Activated T-helper 1 cell treated with anti-CD3 and anti-CD28 coated beads, Interleukin-2, amount 50 U/mL, for 16 hours (primary cell): ENCODE measurements around the gene CHST14.
"Not testable (repeated sequence)": the region's sequence is repeated elsewhere in the genome, so short reads cannot be mapped to it uniquely, and the experiment has no call there.

Experiments
- DNase-seq, 2 donors: peaks; one replicate each; pipeline ENCODE4 v3.0.0-alpha.2; 2020; ENCODE audit warnings: low read depth in 1 of 2, low spot score in 1 of 2

CHST14 gene

DNA sequence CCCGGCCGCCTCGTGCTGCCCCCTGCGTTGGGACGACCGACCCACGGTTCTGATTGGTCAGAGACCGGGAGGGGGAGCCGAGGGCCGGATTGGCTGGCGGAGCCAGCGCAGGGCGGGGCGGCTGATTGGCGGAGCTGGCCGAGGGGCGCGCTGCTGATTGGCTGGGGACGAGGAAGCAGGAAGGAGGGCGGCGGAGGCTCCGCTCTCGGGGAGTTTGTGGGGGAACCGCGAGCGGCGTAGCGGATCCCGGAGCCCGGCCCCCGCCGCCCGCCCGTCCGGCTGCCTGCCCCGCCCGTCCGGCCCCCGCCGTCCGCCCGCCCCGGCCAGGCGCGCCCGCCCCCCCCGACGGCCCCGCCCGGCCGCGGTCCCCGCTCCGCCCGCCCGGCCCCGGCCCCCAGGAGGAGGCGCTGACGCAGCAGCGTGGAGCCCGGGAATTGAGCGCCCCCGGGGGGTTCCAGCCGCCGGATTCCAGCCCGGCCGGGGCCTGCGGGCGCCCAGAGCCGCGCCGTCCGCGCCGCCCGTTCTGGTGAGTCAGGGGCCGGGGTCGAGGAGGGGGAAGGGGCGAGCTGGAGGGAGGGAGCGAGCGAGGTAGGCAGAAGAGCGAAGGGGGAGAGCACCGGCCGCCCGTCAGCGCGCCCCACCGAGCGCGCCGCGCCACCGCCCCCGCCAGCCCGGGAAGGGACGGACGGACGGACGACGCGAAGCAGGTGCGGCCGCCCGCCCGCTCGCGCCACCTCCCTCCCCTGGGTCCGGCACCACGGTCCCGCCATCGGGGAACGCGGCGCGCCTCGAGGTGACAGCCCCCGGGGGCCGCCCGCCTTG lies 29.8 kb upstream of the CHST14 start, which contains the start of gene BAHD1:
Gene BAHD1, plus strand, starts transcription at position 211 of the 822 bp plus-strand sequence. CDS start 17,512 bp downstream, outside the sequence.
- DNase-seq, result peak; percentile 87 to 94

DNA sequence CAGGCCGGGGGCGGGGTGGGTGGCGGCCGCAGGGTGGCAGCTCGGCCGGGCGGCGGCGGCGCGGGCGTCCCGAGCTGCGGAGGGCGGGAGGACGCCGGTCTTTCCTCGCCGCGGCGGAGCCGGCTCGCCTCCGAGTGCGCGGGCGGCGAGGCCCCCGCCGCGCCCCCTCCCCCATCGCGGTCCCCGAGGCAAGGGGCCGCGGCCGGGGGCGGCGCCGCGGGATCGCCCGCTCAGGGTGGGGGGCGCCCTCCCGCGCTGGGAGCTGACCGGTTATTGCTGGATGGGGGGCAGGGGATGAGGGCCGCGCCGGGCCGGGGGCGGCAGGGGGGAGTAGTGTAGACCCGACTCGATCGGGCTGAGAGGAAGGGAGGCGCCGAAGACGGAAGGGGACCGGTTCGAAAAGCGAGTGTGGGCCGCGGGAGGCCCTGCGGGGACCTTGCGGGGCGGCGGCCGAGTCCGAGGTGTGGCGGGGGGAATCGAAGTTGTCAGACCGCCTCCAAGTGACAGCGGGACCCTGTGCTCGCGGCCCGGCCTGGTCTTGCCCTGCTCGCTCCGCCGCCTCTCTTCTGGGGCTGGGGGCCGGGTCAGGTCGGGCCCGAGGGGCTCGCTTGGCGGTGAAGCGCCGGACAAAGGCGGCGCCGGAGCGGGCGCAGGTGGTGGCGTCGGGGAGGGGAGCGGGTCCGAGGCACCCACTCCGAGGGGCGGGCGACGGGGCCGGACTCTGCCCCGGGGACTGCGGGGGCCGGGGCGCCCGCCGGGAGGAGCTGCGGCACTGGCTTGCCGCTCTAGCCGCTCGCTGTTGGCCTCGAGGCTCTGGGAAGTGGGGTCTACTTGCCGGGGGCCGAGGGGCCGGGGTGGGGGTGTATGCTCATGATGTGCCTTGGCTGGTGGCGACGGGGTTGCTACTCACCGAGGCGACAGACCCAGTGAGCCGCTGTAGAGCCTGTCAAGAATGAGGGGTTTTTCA lies 28.9 kb upstream of the CHST14 start:
- DNase-seq, result no peak

DNA sequence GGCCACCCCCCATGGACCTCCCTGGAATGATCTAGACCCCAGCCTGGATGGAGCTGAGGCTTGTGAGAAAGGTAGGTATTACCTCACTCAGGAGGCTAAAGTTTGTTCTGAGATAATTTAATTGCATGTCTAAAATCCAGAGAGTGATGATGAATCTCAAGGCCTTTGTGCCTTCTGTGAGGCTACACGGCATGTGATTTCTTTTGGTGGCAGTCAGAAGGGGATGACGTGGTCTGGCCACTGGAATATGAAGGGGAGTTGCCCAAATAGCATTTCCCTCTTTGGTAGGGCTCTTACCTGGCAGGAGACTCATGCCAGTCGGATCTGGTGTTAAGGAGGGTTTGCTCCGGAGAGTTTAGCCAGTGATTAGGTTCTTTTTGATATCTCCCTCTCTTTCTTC lies 27.5 kb upstream of the CHST14 start:
- DNase-seq, result no peak

DNA sequence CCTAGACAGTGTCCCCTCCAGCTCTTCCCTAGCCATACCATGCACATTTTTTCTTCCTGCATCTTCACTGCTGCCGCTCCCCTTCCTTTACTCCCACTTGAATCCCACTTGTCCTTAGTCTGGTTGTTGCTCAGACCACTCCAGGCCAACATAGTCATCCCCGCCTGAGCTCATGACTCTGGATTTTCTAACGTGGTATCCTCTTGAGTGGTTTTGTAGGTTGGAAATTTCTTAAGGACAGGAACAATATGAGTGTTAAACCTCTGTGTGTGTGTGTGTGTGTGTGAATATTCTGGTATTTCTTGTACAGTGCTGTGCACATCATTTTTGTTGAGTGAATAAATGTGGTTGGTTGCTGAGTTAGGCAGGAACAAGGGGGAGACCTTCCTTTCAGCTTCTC lies 26.9 kb upstream of the CHST14 start:
- no peak for DNase-seq

DNA sequence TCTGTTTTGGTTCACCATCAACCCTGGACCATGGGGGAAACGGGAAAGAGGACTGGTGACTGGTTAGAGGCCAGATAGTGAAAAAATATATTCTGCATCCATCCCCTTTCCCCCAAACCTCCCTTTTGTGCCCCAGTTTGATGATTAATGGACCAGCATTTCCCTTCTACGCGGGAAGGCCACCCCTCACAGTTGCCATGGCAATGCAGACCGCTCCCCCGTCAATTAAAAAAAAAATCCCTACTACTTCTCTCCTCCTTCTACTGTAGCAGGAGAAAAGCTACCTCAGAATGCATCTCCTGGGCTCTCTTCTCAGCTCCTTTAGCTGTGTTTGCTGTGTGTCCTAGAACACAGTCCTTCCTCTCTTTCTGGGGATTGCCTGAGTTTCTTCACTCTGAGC lies 26.0 kb upstream of the CHST14 start:
- DNase-seq, result no peak

DNA sequence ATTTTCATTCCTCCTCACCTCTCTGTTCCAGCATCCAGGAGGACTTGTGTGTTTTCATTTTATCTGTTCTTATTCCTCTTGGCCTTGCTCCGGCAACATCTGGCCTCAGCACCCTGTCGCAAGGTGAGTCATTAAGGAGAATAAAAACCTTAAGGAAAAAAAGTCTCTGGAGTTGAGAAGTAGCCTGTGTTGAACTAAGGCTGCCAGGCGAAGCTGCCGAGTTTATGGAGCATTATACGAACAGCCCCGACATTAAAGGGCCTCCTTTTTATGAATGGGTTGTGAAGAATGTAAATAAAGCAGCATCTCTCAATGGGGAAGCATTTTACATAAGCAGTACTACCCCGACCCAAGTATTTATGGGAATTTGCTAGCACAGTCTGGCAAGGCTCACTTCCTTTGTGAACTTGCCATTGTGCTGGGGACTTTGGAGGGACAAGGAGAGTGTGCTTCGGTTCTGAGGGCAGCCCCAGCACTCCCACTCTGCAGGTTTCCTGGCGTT lies 25.3 kb upstream of the CHST14 start:
- no peak for DNase-seq

DNA sequence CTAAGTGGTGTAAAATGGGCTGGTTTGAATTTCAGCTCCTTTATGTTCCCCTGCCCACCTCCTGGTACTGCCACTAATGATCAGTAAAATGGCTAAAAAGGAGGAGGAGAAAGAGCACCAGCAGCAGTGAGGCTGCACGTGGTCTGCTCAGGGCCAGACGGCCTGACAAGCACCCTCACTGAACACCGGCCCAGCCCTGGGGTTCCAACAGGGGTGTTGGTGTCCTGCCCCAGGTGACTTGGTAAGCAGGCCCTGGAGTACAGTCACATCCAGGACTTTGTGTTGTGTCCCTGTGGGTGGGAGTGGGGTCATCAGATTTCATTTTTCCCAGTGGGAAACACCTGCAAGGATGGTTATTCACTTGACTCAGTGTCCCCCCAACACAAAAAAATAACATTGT lies 24.6 kb upstream of the CHST14 start:
- no peak for DNase-seq

DNA sequence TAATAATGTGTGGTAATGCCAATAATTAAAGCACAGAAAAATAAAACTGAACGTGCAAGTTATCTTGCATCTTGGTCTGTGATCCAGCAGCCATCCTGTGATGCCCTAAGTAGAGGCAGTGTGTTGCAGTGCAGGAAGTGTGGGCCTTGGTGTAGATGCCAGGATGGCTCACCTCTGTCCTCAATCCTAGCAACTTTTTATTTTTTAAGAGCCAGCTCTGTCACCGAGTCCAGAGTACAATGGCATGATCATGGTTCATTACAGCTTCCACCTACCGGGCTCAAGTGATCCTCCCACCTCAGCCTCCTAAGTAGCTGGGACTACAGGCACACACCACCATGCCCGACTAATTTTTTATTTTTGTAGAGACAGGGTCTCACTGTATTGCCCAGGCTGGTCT lies 22.4 kb upstream of the CHST14 start:
- DNase-seq, result no peak

DNA sequence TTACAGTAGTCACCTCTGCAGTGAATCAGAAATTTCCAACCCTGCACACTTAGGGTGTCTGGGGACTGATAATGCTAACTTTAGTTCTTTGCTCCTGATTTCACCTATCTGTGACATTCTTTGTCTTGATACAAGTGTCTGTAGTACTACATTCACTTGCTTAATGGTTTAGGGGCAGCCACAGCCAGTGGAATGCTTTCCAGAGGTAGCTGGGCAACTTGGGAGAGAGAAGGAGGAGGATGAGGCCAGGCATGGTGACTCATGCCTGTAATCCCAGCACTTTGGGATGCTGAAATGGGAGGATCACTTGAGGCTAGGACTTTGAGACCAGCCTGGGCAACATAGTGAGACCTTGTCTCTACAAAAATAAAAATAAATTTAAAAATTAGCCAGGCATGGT lies 21.5 kb upstream of the CHST14 start:
- DNase-seq, result no peak

DNA sequence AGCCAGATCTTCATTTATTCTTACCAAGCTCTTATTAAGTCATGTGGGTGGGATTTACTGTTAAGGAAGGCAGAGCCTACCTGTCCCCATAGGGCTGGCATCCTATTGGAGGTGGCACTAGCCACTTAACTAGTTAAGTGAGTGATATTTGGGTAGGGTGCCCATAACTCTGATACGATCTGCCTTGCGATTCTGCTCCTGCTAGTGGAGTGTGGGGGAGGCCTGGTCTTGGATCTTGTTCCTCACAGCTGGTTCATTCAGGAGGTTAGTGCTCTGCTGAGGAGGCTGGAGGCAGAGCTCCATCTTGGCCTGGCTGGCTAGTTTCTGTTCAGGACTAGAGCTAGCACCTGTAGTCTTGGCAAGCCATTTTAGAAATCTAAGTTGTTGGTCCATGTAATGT lies 20.7 kb upstream of the CHST14 start:
- no peak for DNase-seq

DNA sequence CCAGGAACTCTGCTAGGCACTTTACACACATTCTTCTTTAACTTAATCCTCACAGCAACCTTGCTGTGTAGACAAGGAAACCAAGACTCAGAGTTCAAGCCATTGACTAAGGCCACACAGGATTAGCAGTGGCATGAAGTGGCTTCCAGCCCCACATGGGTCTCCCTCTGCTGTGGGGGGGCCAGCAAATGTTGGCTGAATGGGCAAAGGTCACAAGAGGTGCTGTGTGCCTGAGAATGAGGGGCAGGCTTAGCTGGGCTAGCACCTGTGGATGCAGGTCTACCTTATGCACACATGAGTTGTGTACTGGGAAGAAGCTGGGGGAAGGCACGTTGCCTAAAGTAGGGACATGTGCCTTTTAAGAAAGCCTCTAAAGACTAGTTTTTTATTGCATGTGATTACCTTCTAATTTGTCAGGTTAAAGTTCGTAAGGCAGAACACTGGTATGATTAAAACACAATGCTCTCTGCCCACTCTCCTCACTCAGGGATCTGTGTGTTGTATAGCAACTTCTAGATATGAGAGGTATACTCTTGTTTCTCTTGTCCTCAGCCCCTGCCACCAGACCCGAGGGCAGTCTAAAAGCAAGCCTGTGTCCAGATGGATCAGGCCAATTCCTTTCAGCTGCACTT lies 19.1 kb upstream of the CHST14 start:
- DNase-seq, result no peak

DNA sequence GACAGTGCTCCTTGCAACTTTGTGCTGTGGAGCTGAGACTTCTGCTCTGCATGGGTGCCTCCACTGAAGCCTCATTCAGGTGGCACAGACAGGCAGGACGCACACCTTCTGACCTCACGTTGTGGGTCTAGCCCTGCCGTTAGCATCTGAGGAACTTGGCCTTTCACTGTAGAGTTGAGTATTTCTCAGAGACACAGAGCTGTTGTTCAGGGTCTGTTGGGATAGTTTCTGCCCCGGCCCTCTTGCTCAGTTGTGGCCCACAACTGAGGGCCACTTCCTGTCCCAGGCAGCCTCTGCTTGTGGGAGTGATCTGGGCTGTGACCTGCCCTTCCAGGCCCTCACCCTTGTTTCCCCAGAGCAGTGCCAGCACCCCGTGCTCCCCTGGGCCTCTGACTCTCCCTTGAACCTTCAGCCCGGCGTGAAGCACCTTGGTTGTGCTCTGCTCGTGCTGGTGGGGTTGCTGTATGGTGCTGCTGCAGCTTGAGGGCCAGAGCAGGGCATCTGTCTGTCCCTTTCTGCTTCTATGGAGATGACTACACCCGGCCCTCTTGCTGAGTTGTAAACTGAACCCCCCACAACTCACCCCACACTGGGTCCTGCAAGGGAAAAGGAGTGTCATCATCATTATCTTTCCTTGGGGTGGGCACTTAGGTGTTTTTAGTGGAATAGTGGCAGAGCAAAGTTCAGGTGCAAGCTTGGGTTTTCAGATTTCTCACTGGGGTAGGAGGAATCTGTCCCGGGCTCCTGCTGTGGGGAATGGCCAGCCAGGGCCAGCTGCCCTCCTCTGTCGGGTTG lies 18.3 kb upstream of the CHST14 start:
- no peak for DNase-seq

DNA sequence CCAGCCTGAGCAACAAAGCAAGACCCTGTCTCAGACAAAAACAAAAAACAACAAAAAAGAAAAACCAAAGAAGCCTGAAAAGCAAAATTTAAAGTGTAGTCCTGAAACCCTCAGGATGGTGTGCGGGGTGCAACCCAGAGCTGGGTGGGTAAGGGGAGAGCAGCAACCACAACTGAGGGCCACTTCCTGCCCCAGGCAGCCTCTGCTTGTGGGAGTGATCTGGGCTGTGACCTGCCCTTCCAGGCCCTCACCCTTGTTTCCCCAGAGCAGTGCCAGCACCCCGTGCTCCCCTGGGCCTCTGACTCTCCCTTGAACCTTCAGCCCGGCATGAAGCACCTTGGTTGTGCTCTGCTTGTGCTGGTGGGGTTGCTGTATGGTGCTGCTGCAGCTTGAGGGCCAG lies 16.8 kb upstream of the CHST14 start:
- not testable (repeated sequence) for DNase-seq

DNA sequence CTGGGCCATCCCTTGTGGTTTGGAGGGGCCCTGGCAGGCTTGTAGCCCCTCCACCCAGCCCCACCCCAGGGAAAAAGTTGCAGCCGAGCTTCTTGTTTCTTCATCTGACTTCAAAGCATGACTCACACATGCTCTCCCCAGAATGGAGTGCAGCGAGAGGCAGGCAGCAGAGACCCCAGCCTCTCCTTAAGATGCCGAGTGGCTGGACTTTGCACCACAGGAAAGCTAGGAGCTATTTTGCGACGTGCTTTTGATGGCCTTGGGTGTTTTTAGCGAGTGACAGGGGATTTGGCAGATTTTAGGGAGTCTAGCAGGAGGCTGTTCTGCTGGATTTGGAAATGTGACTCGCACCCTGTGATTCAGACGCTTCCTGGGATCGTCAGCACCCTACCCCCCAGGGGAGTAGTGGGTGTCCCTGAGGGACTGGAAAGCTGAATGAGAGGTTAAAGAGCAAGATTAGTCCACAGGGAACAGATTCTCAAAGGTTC lies 15.8 kb upstream of the CHST14 start:
- no peak for DNase-seq

DNA sequence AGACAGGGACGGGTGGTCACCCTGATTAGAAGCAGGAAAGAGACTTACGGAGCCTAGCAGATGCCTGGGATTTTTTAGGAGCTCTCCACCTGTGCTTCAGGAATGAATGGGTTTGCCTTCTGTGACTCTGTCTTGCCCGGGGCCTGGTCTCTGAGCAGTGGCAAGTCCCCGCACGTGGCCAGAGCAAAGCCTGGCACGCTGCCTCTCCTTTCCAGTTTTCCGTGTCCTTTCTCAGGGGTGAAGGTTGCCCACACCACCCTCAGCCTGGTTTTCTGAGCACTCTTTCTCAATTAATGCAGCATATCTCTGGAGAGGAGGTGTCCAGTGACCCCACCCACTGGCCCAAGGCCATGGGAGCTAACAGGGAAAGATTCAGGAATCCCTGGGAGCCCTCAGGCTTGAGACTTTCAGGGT lies 14.5 kb upstream of the CHST14 start:
- no peak for DNase-seq

DNA sequence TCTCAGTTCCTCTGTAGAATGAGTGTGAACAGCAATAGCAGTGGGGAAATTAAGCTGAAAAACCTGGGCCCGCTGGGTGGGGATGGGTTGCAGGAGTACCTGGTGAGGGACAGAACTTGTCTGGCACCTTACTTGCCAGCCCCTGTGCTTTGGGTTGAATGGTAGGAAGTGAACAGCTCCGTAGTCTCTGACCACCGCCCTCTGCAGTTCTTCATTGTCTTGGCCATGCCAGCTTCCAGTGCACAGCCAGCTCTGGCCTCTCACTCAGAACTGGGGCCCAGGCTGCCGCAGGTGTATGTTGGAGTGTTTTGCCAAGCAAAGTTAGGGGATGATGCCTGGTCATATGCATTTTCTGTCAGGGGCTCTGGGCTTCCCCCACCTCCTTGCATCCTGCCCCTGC lies 14.0 kb upstream of the CHST14 start:
- no peak for DNase-seq

DNA sequence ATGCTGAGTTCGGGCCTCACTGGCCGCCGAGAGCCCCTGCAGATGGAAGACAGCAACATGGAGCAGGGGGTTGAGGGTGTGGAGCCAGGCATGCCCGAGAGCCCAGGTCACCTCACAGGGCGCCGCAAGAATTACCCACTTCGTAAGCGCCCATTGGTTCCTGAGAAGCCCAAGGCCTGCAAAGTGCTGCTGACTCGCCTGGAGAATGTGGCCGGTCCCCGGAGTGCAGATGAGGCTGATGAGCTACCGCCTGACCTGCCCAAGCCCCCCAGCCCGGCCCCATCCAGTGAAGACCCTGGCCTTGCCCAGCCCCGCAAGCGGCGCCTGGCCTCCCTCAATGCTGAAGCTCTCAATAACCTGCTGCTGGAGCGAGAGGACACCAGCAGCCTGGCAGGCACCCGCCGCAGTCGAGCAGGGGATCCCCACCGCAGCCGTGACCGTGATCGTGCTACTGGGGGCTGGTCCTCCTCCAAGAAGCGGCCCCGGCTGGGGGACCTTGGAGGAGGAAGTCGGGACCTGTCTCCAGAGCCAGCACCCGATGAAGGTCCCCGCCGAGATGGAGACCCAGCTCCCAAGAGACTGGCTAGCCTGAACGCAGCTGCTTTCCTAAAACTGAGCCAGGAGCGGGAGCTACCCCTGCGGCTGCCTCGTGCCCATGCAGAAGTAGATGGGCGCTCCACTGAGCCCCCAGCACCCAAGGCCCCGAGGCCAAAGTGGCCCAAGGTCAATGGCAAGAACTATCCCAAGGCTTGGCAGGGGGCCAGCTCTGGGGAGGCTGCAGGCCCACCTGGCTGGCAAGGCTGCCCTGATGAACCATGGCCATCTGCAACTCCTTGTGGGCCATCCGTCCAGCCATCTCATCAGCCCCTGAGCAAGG lies 12.1 kb upstream of the CHST14 start:
- no peak for DNase-seq

DNA sequence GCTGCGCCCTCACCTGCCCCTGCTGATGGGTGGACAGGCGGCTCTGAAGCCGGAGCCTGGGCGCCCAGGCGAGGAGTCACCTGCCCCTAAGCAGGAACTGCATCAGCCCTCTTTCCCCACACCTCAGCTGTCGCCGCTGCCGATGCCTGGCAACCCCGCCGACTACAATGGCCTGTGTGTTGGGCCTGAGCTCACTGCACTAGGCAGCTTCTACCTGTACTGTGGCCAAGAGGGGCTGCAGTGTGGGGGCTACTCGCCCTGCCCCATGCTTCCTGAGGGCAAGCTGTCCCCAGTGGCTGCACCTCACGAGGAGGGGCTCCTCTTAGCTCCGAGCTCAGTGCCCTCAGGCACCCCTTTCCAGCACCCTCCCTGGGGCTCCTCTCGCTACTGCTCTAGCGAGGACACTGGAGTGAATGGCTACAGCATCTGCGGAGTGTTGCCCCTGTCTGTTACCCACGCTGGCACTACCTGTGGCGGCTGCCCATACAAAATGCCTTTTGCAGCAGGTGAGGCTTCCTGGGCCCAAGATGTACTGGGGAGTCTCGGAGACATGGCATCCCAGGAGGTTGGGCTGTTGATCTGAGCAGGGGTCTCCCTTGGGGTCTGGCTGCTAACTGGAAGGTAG lies 11.3 kb upstream of the CHST14 start:
- DNase-seq, result no peak

DNA sequence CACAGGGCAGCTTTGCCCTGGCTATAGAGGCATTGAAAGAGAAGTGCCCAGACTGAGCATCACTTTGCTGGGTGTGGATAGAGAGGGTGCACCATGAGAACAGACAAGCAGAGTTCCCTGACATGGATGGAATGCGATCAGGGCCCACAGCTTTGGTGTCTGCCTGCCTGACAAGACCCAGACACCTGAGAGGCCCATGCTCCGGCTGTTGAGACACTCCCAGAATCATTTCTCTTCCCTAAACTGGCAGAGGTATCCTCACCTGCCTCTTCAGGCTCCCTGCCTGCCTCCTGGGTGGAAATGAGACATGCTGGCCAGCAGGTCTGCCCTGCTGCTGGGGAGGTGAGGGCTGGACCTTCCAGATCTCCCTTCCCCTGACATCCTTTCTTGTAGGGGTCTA lies 10.4 kb upstream of the CHST14 start:
- DNase-seq, result no peak
